PFSK-1 (cell line): ENCODE measurements around the gene PTDSS2.

Experiments used
- POLR2AphosphoS5 ChIP-seq: IDR thresholded peaks from 2 replicates; pipeline ENCODE4 v1.6.1; 2012; ENCODE audit warnings: low read depth, mild to moderate bottlenecking, control low read depth, low read length, moderate library complexity
- REST ChIP-seq, 2 experiments: IDR thresholded peaks; 2 replicates each; pipeline versions ENCODE4 v1.6.1 to v1.8.0; 2011 to 2012; ENCODE audit warnings: low read depth in 2 of 2, low read length in 2 of 2, control low read depth in 1 of 2, inconsistent platforms in 1 of 2, mild to moderate bottlenecking in 1 of 2, moderate library complexity in 1 of 2; ENCODE audit not compliant: insufficient read depth in 1 of 2
- SIN3A ChIP-seq: IDR thresholded peaks from 2 replicates; pipeline ENCODE4 v1.6.1; 2012; ENCODE audit warnings: mild to moderate bottlenecking, low read length, moderate library complexity, borderline replicate concordance; ENCODE audit not compliant: insufficient read depth
- TAF1 ChIP-seq: IDR thresholded peaks from 2 replicates; pipeline ENCODE4 v1.6.1; 2012; ENCODE audit warnings: low read length, control low read depth, borderline replicate concordance; ENCODE audit not compliant: insufficient read depth

GRCh38 chr11:456533-456932 lies 6.5 kb downstream of the PTDSS2 start:
- TF ChIP-seq POLR2AphosphoS5 (no peak), REST (IDR thresholded peaks at IDR 0.05; ENCODE audit: insufficient read depth in 1 of 2, low read depth in 2 of 2, low read length in 2 of 2) (no peak), SIN3A (no peak), TAF1 (no peak)
